GM03348 (cell line): ENCODE data around the gene PGA5.
"Not testable (repeated sequence)": the region's sequence is repeated elsewhere in the genome, so short reads cannot be mapped to it uniquely, and the experiment has no call there.

Experiments used
- DNase-seq: peaks from one replicate; pipeline ENCODE4 v3.0.0; 2012; ENCODE audit warnings: low spot score

Gene PGA5

DNA sequence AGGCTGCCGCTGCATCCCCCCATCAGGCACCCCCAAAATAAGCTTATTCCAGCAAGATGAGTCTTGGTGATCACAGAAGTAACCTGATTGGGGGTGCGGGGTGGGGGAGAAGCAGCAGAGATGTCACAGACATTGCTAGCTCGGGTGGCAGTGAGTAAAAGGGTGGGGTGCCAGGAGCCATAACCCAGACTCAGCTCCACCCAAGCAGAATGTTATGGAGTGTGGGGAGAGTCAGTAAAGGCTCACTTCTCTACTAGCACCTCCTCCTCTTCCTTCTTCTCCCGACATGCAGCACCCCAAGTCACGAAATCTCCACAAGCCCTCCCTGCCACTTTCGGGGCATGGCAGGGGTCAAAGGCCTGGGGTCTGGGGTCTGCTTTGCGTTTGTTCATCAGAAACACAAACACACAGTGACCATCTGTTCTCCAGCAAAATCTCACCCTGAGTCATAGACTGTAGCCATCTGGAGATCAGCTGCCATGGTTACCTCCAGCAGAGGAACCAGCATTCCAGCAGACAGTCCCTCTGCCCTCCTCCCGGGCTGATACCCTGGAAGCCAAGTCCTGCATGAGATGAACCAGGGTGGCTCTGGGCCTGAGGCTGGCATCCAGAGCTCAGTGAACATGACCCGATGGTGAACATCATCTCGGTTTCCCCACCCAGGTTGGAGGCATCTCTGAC is 14.4 kb upstream of the PGA5 start:
- DNase-seq: not testable (repeated sequence)

DNA sequence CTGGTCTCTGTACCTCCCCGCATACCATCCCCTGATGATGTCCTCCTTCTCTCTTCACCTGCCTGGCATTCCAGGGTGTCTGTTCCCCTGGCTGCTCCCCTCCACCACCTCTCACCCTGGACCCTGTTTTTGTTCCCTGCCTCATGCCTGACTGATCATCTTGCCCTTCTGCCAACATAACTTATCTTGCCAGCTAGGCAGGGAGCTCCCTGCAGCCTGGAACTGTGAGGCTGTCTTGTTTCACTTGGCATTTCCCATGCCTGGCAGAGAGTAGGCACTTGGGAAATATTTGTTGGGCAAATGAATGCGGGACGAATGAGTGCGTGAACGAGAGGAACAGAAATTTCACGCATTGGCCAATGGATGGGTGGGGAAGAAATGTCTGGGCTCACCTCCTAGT is 11.5 kb upstream of the PGA5 start:
- DNase-seq: not testable (repeated sequence)

DNA sequence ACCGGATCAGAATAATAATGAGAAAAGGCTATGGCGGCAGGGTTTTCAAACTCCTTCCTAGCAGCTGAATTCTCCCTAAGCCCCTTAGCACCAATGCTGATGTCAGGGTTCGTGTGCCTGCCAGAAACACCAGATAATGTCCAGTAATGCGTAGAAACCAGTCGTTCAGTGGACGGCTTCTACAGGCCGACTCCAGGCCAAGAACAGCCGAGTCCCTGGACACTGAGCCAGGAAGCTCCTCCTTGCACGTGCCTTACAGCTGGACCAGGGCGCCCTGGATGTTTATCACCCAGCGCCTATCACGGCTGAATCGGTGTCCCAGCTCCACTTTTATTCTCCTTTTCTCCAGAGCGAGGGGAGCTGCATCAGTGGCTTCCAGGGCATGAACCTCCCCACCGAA is 9.9 kb upstream of the PGA5 start:
- DNase-seq: not testable (repeated sequence)

DNA sequence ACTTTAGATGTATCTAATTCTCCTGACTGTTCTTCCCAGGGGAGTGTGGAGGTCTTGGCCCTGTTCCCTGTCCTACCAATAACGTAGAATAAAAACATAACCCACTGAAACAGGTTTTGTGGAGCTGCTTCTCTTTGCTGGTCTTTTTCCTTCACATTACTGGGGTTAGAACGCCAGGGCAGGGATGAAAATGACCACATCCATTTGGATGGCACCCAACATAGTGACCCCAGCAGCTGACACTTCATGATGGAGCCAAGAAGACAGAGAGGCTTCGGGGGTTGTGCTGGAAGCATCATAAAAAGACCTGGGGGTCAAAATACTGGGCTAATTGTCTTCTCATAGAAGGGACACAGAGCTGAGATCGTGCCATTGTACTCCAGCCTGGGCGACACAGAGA is 9.4 kb upstream of the PGA5 start:
- not testable (repeated sequence) for DNase-seq

DNA sequence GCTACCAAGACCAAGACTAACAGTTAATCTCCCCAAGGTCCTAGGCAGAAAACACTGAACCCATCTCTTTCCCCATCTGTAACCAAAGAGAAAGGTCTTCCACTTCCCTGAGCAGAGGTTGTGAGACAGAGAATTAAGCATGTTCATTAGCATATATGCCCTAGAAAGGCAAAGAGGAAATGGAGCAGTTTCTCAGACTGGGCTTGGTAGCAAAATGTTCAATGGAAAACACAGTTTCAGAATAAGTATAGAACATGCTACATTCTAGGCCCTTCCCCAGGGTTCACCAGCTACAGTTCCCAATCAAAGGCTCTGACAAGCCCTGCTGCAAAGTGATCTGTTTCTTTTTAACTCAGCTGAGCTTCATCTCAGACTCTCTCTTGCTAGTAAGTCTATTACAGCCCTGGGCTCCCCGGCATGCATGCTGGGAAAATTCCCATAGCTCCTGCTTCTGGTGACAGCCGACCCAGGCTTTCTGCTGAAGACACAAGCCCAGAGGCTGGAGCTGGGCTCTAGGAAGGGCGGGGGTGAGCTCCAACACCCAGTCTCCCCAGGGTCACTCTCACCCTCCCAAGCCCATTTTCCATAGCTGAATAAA is 8.3 kb upstream of the PGA5 start:
- DNase-seq: not testable (repeated sequence)

DNA sequence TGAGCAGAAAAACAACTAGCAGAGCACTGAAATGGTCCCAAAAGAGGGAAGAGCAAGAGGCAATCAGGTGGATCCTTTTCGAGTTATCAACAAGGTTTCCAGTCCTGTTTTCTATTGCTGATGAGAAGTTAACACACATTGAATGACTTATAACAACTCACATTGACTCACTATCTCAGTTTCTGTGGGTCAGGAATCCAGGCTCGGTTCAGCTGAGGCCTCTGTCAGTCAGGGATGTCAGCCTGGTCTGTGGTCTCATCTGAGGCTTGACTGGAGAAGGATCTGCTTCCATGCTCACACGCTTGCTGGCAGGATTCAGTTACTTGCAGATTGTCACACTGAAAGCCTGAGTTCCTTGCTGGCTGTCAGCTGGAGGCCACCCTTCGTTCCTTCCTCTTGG is 3.8 kb upstream of the PGA5 start:
- not testable (repeated sequence) for DNase-seq

DNA sequence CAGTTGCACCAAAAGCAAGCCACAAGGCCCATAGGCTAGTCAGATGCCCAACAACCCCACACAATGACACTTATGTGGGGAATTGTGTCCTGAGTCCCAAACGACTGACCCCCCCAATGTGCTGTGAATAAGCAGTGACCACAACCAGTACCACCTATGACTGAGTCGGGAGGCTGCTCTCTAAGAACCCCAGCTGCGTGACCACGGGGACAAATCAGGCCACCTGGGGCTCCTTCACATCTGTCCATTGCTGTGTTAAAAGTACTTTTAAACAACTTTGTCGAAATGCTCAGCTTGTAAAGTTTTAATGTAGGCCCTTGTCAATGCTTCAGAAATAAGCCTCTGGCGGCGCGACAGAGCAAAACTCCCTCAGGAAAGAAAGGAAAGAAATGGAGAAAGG is 687 bp upstream of the PGA5 start:
- DNase-seq: not testable (repeated sequence)

DNA sequence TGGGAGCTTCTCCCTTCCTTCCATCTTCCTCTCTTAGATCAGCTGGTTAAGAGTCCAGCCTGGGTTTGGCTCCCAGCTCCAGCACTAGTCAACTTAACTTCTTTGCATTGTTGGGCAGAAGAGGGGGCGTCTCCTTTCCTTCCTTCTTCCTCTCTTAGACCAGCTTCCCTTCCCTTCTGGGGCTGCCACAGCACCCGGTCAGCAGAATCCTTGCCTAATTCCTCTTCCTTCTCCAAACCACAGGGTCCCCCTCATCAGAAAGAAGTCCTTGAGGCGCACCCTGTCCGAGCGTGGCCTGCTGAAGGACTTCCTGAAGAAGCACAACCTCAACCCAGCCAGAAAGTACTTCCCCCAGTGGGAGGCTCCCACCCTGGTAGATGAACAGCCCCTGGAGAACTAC is 551 bp downstream of the PGA5 start:
- not testable (repeated sequence) for DNase-seq

DNA sequence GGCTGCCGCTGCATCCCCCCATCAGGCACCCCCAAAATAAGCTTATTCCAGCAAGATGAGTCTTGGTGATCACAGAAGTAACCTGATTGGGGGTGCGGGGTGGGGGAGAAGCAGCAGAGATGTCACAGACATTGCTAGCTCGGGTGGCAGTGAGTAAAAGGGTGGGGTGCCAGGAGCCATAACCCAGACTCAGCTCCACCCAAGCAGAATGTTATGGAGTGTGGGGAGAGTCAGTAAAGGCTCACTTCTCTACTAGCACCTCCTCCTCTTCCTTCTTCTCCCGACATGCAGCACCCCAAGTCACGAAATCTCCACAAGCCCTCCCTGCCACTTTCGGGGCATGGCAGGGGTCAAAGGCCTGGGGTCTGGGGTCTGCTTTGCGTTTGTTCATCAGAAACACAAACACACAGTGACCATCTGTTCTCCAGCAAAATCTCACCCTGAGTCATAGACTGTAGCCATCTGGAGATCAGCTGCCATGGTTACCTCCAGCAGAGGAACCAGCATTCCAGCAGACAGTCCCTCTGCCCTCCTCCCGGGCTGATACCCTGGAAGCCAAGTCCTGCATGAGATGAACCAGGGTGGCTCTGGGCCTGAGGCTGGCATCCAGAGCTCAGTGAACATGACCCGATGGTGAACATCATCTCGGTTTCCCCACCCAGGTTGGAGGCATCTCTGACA is 4.4 kb downstream of the PGA5 start:
- not testable (repeated sequence) for DNase-seq

DNA sequence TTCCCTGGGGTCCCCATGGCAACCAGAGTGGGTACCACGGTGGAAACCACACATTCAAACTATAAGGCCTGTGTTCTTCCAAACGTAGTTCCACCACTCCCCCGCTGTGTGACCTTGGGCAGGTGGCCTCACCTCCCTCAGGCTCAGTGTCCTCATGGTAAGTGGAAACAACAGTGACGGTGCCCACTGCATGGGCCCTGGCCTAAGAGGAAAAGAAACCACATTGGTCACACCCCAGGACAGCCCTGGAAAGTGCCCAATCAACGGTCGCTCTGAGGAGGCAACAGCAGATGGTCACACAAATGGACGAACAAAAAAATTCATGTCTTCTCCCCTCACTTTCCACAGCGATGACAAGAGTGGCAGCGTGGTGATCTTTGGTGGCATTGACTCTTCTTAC is 7.1 kb downstream of the PGA5 start:
- not testable (repeated sequence) for DNase-seq

DNA sequence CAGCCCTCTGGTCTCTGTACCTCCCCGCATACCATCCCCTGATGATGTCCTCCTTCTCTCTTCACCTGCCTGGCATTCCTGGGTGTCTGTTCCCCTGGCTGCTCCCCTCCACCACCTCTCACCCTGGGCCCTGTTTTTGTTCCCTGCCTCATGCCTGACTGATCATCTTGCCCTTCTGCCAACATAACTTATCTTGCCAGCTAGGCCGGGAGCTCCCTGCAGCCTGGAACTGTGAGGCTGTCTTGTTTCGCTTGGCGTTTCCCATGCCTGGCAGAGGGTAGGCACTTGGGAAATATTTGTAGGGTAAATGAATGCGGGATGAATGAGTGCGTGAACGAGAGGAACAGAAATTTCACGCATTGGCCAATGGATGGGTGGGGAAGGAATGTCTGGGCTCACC is 8.2 kb downstream of the PGA5 start:
- not testable (repeated sequence) for DNase-seq

DNA sequence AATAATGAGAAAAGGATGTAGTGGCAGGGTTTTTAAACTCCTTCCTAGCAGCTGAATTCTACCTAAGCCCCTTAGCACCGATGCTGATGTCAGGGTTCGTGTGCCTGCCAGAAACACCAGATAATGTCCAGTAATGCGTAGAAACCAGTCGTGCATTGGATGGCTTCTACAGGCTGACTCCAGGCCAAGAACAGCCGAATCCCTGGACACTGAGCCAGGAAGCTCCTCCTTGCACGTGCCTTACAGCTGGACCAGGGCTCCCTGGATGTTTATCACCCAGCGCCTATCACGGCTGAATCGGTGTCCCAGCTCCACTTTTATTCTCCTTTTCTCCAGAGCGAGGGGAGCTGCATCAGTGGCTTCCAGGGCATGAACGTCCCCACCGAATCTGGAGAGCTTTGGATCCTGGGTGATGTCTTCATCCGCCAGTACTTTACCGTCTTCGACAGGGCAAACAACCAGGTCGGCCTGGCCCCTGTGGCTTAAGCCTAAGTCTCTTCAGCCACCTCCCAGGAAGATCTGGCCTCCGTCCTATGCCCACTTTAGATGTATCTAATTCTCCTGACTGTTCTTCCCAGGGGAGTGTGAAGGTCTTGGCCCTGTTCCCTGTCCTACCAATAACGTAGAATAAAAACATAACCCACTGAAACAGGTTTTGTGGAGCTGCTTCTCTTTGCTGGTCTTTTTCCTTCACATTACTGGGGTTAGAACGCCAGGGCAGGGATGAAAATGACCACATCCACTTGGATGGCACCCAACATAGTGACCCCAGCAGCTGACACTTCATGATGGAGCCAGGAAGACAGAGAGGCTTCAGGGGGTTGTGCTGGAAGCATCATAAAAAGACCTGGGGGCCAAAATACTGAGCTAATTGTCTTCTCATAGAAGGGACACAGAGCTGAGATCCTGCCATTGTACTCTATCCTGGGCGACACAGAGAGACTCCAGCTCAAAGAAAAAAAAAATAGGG is 10.1 kb downstream of the PGA5 start:
- DNase-seq: not testable (repeated sequence)

DNA sequence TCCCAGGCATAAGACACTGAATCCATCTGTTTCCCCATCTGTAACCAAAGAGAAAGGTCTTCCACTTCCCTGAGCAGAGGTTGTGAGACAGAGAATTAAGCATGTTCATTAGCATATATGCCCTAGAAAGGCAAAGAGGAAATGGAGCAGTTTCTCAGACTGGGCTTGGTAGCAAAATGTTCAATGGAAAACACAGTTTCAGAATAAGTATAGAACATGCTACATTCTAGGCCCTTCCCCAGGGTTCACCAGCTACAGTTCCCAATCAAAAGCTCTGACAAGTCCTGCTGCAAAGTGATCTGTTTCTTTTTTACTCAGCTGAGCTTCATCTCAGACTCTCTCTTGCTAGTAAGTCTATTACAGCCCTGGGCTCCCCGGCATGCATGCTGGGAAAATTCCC is 11.4 kb downstream of the PGA5 start:
- not testable (repeated sequence) for DNase-seq

DNA sequence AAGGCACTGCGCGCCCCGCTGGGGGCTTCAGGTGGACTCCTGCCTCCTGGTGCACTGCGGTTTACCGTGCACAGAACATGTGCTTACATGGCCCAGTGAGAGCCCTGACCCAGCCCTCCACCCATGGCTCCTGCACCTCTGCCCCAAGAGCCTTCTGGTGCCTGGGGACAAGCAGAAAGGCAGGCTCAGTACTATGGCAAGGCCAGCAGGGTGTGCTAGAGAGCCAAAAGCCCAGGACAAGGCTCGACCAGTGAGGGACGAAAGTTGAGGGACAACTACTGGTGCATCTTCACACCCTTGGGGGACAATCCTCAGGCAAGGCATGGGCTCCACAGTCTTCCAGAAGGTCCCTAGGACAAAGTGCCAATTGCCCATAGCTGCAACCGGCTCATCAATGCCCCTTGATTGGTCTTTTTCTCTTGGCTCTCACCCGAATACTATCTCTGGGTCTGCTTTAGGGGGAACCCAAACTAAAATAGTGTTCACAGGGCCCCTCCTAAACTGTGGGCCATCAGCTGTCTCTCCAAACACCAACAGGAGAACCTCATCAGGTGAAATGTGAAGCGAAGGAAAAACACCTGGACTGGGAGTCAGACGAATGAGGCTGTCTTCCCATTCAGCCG is 13.5 kb downstream of the PGA5 start:
- peak; percentile 92 for DNase-seq

DNA sequence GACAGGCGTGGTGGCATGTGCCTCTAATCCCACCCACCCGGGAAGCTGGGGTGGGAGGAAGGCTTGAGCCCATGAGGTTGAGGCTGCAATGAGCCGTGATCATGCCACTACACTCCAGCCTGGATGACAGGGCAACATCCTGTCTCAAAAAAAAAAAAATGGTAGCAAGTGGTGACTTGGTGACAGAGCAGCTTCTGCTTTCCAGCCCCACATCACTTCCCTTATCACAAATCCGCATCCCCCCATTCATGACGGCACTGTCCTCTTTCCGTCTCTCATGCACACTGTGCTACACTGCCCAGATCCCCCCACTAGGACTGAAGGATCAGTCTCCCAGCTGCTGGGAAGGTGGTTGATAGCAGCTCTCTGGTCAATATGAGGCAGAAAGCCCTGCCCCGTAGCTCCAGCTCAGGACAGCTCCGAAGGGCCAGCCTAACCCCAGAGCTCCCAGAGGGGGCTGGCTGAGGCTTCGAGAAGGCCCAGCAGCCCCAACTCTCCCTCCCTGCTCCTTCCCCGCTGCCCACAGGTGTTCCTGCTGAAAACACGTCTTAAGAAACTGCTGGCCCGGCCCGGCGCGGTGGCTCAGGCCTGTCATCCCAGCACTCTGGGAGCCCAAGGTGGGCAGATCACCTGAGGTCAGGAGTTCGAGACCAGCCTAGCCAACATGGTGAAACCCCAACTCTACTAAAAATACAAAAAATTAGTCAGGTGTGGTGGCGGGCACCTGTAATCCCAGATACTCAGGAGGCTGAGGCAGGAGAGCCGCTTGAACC is 15.9 kb downstream of the PGA5 start:
- no peak for DNase-seq

DNA sequence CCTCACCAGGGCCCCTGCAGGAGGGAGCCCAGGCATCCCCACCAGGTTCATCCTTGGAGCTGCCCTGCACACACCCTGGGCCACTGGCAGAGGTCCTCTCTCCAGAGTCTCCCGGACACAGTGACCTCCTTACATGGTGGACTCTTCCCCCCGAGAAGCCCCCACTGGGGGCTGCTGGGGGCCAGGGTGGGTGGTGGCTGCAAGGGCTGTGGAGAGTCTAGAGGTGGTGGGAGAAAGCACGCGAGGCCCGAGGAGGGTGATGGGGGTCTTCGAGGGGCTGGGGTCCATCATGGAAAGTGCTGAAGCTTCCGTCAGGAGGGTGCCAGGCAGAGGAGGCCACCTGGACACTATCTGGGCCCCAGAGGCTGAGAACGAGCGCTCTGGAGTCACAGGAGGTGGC is 17.6 kb downstream of the PGA5 start:
- DNase-seq: no peak

DNA sequence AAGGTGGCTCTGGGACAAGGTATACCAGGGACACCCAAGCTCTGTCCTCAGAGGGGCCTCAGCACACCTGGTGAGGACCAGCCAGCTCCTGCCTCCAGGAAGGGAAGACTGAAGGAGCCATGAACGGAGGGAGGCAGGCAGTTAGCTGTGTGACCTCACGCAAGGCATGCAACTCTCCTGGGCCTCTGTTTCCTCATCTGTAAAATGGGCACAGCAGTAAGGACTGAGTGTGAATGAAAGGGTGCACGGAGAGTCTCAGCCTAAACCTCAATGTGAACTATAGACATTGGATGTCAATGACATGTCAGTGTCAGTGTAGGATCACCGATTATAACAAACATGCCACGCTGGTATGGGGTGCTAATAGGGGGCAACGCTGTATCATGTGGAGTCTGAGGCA is 18.4 kb downstream of the PGA5 start:
- no peak for DNase-seq

DNA sequence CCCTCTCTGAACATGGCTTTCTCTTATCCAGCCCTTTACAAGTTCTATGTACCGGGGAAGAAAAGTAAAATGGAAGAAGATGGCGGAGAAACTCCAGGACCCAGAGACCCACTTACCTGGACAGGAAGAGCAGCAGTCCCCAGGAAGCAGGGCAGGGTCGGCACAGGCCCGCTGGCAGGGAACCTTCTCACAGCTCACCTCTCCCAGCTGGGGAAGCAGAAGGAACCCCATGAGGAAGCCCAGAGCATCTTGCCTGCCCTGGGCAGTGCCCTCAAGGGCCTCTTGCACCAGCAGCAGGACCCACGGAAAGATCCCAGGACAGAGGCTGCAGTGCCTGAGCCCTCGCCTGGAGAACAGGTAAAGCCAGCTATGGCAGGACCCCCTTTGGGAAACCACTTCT is 23.4 kb downstream of the PGA5 start:
- no peak for DNase-seq

DNA sequence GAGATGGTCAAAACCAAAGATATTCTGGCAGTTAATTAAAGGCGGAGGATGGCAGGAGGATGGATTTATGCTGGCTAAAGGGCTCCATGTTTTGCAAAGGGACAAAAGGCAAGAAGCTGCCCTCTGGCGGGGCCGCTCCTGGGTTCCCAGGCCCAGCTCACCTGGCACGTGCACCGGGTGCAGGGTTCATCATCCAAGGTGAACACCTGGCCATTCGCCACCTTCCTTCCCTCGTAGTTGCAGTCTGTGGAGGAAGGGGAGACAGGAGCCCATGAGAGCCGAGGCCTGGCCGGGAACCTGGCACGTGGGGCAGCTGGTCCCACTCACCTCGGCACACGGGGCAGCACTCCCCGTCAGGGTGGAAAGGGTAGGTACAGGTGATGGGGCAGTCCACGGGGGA is 23.8 kb downstream of the PGA5 start:
- DNase-seq: no peak

DNA sequence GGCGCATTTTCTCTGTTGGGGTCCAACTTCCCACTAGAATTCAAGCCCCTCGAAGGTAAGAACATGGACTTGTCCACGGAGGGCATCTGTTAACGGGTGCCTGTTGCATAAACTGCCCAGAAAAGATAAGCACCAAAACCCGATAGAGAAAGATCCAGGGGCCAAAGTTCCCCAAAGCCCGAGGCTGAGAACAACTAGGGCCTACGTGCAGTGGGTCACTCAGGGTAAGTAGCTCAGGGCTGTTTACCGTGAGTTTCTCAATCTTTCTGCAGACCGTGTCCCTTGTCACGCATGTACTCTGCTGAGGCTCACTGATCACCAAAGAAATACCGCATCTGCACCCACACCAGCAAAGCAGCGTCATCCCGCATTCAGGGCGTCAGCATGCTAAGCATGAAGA is 24.4 kb downstream of the PGA5 start:
- DNase-seq: no peak

DNA sequence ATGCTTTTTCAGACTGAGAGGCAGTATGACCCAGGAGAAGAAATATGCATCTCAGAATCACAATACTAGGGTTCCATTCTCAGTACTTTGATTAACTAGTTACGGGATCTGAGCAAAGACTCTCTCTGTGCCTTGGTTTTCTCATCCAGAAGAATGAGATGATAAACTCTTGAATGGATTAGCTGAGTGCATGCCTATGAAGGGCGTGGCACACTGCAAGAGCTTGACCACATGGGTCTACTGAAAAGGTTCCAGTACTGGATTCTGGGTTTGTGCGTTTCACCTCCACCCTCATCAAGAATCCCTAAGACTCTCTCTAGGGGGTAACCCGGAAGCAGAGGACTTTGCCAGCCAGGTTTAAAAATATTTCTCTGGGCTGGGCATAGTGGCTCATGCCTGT is 25.6 kb downstream of the PGA5 start:
- DNase-seq: peak; percentile 76
